Ovary (tissue), 9 donors: ENCODE measurements around the gene BANP. TPM values are rescaled to one million over a fixed set of nuclear protein-coding genes. Genes with fewer than 3 reads are reported as not detected.
A peak's percentile ranks its signal among the peaks of the same experiment; 100 is the strongest.
"Not testable (repeated sequence)": the region's sequence is repeated elsewhere in the genome, so short reads cannot be mapped to it uniquely, and the experiment has no call there.

Experiments
- DNase-seq, 5 donors: peaks; one replicate each; pipeline ENCODE4 v3.0.0-alpha.2; 2019 to 2020
- H3K27ac ChIP-seq, 2 donors: fragments of 200-600 bp; one replicate each; pipeline versions ENCODE4 v1.5.1 to v1.8.0; 2019 to 2022
- H3K27me3 ChIP-seq: fragments of 200-600 bp; one replicate; pipeline ENCODE4 v1.8.0; 2022
- H3K36me3 ChIP-seq: fragments of 200-600 bp; sonication (generic); one replicate; pipeline ENCODE4 v1.5.1; 2019
- H3K4me1 ChIP-seq: one replicate; pipeline ENCODE4 v1.8.1; 2013; ENCODE audit warnings: mild to moderate bottlenecking, moderate library complexity; ENCODE audit not compliant: insufficient read depth
- H3K4me3 ChIP-seq: fragments of 200-600 bp; sonication (generic); one replicate; pipeline ENCODE4 v1.5.1; 2017
- H3K9me3 ChIP-seq, 2 donors: fragments of 200-600 bp in 1 of 2; sonication (generic) in 1 of 2; one replicate each; pipeline versions ENCODE4 v1.5.1 to v1.8.1; 2013 to 2019; ENCODE audit warnings: mild to moderate bottlenecking in 1 of 2, moderate library complexity in 1 of 2
- EP300 ChIP-seq: sonication (generic); formaldehyde crosslinking; IDR thresholded peaks from one replicate; pipeline ENCODE4 v1.6.1; 2017; ENCODE audit warnings: antibody characterized with exemption
- POLR2A ChIP-seq: fragments of 450-650 bp; IDR thresholded peaks from one replicate; pipeline ENCODE4 v1.6.1; 2017; ENCODE audit warnings: antibody characterized with exemption, mild to moderate bottlenecking, moderate library complexity
- WGBS, 3 donors: extraction: QIAGEN DNeasy Blood & Tissue Kit in 1 of 3; methylation state at CpG; one replicate each; pipeline versions ENCODE4 v1.1.5 to v1.1.7; 2013 to 2017; 5-methylcytosine and 5-hydroxymethylcytosine counted together
- intact Hi-C, 4 donors: fragments of 100-400 bp; cut with DNase I; formaldehyde crosslinking; loops; one replicate each; pipeline versions ENCODE4 v1.11.0 to v1.15.1; 2022 to 2023
- polyA plus RNA-seq, 2 donors: library from polyadenylated mRNA; stranded (reverse); fragments of 200-250 nt in 1 of 2; fragments of 350-450 nt in 1 of 2; fragmentation: Illumina TruSeq in 1 of 2; extraction: RNeasy Lipid Tissue Mini Kit (QIAGEN cat#74804) in 1 of 2; gene quantifications; one replicate each; pipeline ENCODE4 v1.2.3, GENCODE V29; 2013 to 2014
- total RNA-seq, 7 donors: library from RNA; depleted of rRNA in 2 of 7; stranded (reverse); fragments of >200 nt in 2 of 7; fragmentation: NEBNext Ultra II Directional in 3 of 7; extraction: Animal tissue kit (Norgen Biotek cat#: 25700) in 3 of 7; gene quantifications; one replicate each; pipeline versions ENCODE4 v1.1.0 to v1.2.4, GENCODE V29; 2016 to 2023
- TF ChIP-seq, protein P1 (sequence below), 3 donors: fragments of 450-650 bp in 2 of 3; fragments of 200-600 bp in 1 of 3; IDR thresholded peaks; one replicate each; pipeline versions ENCODE4 v1.5.1 to v1.8.0; 2016 to 2022; ENCODE audit warnings: antibody characterized with exemption in 3 of 3, mild to moderate bottlenecking in 1 of 3
- donor health status: DM: no; HTN: no; CAD: no; lungs with moderate emphysema.
- donor health status: DM: no; HTN: no; CAD: no.
- donor health status: Bipolar disorder and iron deficiency.
- donor health status: DM: yes; HTN: yes; CAD: no.
- donor health status: DM: no; HTN: no; CAD: no.
- donor health status: DM: yes; HTN: yes; CAD: no.

The BANP gene
- total and polyA plus RNA-seq, 9 donors = 14.8 to 48.6 (median 28.1) TPM

DNA sequence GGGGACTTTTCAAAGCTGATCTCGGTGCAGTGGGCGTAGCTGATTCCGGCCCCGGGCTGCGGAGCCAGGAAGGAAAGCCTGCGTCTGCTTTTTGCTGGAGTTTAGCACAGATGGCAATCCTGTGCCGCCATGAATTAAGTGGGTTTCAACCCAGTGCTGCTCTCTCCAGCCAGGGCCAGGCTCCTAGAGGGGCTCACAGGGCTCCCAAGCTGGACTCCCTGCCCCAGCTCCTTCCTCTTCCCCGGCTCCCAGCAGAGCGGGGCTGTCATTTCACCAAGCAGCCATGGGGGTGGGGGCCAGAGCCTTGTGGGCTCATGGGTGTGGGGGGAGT, 140.7 kb downstream of the BANP start:
- H3K27ac ChIP-seq, H3K4me3 ChIP-seq, H3K9me3 ChIP-seq, H3K27me3 ChIP-seq, DNase-seq, intact Hi-C loops, H3K36me3 ChIP-seq, H3K4me1 ChIP-seq: not testable (repeated sequence)
- 27 to 39% (median 34%) methylated on average over 9 of the region's 9 CpGs for WGBS, 3 donors

DNA sequence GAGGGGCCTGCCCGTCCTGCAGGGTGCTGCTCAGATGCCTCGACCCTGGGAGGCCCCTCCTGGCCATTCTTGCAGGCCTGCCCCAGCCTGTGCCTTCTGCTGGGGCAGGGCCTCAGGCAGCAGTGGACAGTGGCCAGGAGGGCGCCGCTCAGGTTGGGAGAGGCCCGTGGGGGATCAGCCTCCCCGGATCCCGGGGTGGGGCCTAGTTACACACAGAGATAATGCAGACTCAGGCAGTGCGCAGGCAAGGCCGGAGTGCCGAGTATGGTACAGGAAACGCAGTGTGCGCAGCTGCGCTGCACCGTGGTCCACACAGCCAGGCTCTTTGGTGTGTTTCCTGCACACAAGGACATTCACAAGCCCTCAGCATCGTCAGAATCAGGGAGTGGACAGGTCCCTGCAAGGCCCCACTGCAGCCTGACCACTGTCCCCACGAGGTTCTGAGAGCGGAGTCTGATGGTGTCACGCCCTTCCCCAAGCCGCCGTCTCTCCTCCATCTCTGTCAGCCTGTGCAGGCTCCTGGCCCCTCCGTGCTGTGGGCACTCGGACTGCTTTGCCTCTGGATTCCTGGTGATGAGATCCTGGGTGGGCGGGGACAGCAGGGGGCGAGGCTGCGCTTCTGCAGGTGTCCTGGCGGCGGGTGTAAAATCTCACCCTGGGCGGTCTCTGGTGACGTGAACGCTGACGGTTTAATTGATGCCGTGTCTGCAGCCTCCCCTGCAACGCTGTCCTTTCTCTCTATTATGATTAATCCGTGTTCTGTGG, 141.7 kb downstream of the BANP start:
- not testable (repeated sequence) for DNase-seq

DNA sequence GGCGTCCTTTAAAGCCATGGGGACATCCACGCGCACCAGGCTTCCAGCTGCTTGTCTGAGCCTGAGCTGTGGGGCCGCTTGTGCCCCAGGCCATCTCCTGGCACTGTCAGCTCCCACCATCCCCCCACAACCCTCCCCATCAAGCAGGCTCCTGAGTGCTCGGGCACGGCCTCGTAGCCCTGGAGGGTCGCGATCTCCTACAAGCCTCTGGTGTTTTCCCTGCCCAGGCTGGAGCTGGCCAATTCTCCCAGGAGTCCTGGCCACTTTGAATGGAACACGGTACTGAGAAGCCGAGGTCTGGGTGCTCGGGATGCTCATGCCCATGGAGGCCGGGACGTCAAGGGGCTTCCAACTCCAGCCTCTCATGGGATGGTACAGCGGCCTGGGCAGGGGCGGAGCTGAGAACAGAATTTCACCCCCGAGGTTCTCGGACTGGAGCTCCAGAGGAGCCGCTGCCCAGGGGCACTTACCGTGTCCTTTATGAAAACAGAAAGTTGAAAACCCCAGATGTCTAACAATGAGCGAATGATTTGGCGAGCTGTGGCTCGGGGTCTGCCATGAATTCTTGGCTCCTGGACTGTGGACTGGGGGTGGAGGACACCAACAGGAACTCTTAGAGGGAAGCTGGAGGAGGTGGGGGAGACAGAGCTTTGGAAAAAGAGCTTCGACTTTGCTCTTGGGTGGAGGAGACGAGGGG, 142.5 kb downstream of the BANP start:
- H3K27ac ChIP-seq, H3K4me3 ChIP-seq, H3K9me3 ChIP-seq, intact Hi-C loops, H3K36me3 ChIP-seq, H3K4me1 ChIP-seq, DNase-seq, H3K27me3 ChIP-seq: not testable (repeated sequence)
- WGBS, 3 donors = 76 to 86% (median 82%) methylated on average over 22 to 25 of the region's 25 CpGs

More for the DNA sequence above, 141.7 kb downstream of the BANP start:
- intact Hi-C loops, H3K4me1 ChIP-seq, H3K27ac ChIP-seq, H3K36me3 ChIP-seq, H3K9me3 ChIP-seq, H3K27me3 ChIP-seq, H3K4me3 ChIP-seq: not testable (repeated sequence)
- WGBS, 3 donors = 82 to 88% (median 83%) methylated on average over 5 to 32 of the region's 34 CpGs

DNA sequence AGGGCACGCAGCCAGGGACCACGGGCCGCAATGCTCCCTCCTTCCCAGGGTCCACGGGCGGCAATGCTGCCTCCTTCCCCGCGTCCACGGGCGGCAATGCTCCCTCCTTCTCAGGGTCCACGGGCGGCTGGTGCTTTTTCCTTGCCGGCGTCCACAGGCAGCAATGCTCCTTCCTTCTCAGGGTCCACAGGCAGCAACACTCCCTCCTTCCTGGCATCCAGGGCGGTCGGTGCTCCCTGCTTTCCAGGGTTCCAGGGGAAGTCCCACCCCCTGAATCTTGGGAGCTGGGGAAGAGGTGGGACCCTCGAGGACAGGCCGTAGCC, 143.0 kb downstream of the BANP start:
- H3K27me3 ChIP-seq, H3K36me3 ChIP-seq, H3K4me3 ChIP-seq, H3K9me3 ChIP-seq, DNase-seq, H3K27ac ChIP-seq, H3K4me1 ChIP-seq, intact Hi-C loops: not testable (repeated sequence)
- WGBS, 3 donors = 74 to 81% (median 76%) methylated on average over 16 to 17 of the region's 17 CpGs

DNA sequence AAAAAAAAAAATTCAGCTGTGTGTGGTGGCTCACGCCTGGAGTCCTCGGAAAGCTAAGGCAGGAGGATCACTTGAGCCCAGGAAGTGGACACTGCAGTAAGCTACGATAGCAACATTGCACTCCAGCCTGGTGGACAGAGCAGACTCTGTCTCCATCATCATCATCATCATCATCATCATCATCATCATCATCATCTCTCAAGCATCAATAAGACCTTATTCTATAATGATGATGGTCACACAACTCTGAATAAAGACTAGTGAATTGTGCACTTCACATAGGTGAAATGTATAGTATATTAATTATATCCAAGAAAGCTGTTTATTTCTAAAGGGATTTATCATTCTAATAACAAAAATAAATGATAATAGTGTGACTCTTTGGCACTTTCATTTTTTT, 143.7 kb downstream of the BANP start:
- intact Hi-C loops = not testable (repeated sequence)

DNA sequence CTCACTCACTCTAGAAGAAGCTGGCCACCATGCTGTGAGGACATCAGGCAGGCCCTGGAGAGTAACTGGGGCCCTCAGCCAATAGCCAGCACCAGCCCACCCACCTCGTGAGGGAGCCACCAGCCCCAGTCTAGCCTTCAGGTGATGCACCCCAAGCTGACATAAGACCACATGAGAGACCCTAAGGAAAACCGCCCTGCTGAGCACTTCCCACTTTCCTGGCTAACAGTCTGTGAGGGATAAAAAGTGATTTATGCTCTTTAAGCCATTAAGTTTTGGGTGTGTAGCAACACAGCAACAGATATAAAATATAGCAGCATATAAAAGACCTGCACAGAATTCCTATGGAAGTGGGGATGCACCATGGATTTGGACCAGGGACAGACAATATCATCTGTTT, 145.4 kb downstream of the BANP start:
- H3K9me3 ChIP-seq, DNase-seq, intact Hi-C loops: not testable (repeated sequence)

More for the DNA sequence above, 143.7 kb downstream of the BANP start:
- not testable (repeated sequence) for H3K27ac ChIP-seq, H3K4me3 ChIP-seq, H3K27me3 ChIP-seq, DNase-seq, H3K4me1 ChIP-seq, H3K9me3 ChIP-seq, H3K36me3 ChIP-seq
- WGBS, 3 donors = 90 to 96% (median 95%) methylated on average over 3 of the region's 3 CpGs

DNA sequence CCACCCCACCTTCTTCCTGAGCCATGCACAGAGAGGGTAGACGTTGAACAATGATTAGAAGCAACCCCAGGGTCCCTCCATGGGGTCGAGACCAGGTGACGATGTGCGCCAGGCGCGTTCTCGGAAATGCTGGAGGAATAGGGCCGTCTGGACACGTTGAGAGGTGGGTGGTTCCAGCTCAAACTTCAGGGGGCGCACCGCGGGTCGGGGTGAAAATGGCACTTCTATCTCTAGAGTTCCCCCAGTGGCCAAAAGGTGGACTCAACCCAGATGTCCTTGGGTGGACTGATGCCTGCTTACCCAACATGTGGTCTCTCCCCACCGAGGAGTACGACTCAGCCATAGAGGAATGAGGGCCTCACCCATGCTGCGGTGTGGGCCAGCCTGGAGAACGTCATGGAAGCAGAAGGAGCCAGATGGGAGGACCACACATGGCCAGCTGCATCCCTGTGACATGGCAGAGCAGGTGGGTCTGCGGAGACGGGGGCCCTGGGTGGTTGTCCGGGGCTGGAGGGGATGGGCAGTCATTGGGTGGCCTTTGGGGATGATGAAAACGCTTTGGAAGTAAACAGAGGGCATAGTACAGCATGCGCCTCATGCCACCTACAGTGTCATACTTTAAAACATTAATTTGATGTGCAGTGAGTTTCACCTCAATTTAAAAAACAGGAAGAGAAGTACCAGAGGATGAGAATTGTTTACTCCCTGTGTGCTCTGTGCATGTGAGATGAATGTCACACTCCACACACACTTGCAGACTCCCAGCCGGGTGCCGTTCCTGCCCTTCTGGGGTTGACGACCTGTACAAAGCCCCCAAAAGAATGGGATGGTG, 147.7 kb downstream of the BANP start:
- intact Hi-C loops, DNase-seq, H3K4me3 ChIP-seq, H3K9me3 ChIP-seq, H3K27me3 ChIP-seq, H3K27ac ChIP-seq, H3K4me1 ChIP-seq, H3K36me3 ChIP-seq: not testable (repeated sequence)
- 81 to 86% (median 82%) methylated on average over 25 of the region's 25 CpGs for WGBS, 3 donors

More for the DNA sequence above, 145.4 kb downstream of the BANP start:
- H3K36me3 ChIP-seq, H3K4me3 ChIP-seq, H3K27ac ChIP-seq, H3K4me1 ChIP-seq, H3K27me3 ChIP-seq: not testable (repeated sequence)
- 81 to 88% (median 84%) methylated on average over 2 of the region's 2 CpGs for WGBS, 3 donors

DNA sequence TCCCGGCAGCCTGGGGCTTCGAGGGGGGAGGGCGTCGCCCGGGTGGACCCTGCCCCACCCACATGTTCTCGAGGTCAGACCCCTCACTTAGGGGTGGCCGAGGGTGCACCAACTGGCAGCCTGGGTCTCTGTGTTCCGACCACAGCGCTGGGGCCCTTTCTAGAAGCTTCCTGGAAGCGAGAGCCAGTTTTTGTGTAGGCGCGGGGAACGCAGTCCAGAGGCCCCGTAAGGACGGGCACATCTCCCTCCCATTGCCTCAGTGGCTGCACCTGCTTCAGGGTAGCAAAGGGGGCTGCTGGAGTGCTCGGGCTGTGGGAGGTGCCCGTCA, 148.3 kb downstream of the BANP start:
- no peaks in the 10 kb centered on the region for H3K27me3 ChIP-seq
- H3K27ac ChIP-seq = no peak overlapping the region
- intact Hi-C loops = no loop called here
- no peak for DNase-seq
- WGBS, 3 donors = 63 to 79% (median 74%) methylated on average over 17 of the region's 17 CpGs
- H3K4me1 ChIP-seq = no peaks in the 10 kb centered on the region
- H3K36me3 ChIP-seq = no peaks in the 10 kb centered on the region
- no peak overlapping the region for H3K4me3 ChIP-seq
- no peaks in the 10 kb centered on the region for H3K9me3 ChIP-seq
- TF ChIP-seq, protein P1, sequence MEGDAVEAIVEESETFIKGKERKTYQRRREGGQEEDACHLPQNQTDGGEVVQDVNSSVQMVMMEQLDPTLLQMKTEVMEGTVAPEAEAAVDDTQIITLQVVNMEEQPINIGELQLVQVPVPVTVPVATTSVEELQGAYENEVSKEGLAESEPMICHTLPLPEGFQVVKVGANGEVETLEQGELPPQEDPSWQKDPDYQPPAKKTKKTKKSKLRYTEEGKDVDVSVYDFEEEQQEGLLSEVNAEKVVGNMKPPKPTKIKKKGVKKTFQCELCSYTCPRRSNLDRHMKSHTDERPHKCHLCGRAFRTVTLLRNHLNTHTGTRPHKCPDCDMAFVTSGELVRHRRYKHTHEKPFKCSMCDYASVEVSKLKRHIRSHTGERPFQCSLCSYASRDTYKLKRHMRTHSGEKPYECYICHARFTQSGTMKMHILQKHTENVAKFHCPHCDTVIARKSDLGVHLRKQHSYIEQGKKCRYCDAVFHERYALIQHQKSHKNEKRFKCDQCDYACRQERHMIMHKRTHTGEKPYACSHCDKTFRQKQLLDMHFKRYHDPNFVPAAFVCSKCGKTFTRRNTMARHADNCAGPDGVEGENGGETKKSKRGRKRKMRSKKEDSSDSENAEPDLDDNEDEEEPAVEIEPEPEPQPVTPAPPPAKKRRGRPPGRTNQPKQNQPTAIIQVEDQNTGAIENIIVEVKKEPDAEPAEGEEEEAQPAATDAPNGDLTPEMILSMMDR (IDR thresholded peaks at IDR 0.05) = no peak
- TF ChIP-seq POLR2A (no peak), EP300 (no peak)

DNA sequence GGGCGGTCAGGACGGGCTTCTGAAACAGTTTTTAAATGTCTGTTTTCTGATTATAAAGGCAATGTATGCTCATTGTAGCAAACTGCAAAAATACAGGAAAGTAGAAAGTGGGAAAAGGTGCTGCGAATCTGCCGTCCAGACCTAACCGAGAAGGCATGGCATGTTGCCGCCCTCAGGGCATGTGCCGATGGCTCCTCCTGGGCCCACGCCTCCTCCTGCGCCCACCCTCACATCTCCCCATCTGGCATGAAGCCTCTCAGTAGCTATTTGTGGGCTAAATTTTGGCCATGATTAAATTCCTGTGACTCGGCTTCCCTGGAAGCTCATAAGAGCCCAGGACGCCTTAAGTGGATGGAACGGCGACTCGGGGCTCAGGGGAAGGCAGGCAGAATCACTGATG, 148.7 kb downstream of the BANP start:
- H3K27ac ChIP-seq, H3K36me3 ChIP-seq, intact Hi-C loops, H3K9me3 ChIP-seq, H3K4me1 ChIP-seq, H3K27me3 ChIP-seq, H3K4me3 ChIP-seq, DNase-seq: not testable (repeated sequence)
- 61 to 77% (median 70%) methylated on average over 14 of the region's 14 CpGs for WGBS, 3 donors

DNA sequence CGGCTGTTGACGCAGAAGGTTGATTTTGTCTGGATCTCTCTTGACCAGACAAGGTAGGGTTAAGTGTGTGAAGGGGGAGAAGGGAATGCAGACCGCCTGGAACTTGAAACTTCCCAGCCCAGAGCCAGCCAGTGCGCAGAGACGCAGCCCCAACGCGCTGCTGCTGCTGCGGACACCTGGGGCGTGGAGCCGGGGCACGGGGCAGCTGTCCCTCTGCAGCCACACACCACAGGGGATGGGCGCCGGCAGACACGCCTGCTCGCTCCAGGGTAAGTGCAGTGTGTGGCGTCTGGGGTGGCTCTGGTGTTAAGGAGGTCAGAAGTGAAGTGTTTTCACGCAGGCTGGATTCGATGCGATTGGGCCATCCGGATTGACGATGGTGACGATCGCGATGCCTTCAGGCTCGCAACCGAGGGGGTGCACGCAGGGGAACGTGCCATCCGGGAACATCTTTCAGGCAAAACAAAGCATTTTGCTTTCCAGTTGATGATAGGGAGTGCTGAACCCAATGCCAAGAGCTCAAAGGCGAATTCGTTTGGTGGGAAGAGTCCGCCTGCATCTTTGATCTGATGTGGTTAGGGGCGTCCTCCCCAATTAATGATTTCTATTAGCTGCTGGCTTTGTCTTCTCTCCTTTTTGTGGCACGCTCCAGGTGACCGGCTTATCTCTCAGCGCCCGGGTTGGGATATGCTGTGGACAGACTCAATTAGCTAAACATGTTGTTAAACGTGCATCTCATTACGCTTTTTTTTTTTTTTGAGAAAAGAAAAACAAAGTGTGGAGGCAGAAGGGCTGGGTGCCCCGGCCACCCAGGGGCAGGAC, 149.8 kb downstream of the BANP start:
- H3K27me3 ChIP-seq, H3K27ac ChIP-seq, H3K9me3 ChIP-seq, H3K4me1 ChIP-seq, H3K4me3 ChIP-seq, H3K36me3 ChIP-seq, intact Hi-C loops: not testable (repeated sequence)
- 1 to 4% (median 4%) methylated on average over 40 of the region's 40 CpGs for WGBS, 3 donors
- DNase-seq = peak in 2 of 5 donors; percentile 6 to 15
